T-helper 17 cell (primary cell): ENCODE measurements around the gene GALM. TPM values are rescaled to one million over a fixed set of nuclear protein-coding genes. Genes with fewer than 3 reads are reported as not detected.
"Not testable (repeated sequence)": the region's sequence is repeated elsewhere in the genome, so short reads cannot be mapped to it uniquely, and the experiment has no call there.

Experiments used
- ATAC-seq: fragments of 150-1000 bp; cut with Tn5 transposase; 2 replicates; pipeline ENCODE4 v1.10.0; 2021; ENCODE audit warnings: mild to moderate bottlenecking, moderate library complexity
- DNase-seq, 3 donors: peaks; one replicate each; pipeline versions ENCODE4 v3.0.0 to v3.0.0-alpha.2; 2020 to 2021
- H3K9me3 ChIP-seq: one replicate; pipeline ENCODE4 v1.7.0; 2013; ENCODE audit warnings: low read length, mild to moderate bottlenecking; ENCODE audit not compliant: control insufficient read depth, poor library complexity, severe bottlenecking
- H3K27ac Mint-ChIP-seq: one replicate; pipeline ENCODE4 v1.8.0; 2022; ENCODE audit warnings: mild to moderate bottlenecking, moderate library complexity, mixed read lengths
- H3K27me3 Mint-ChIP-seq: one replicate; pipeline ENCODE4 v1.8.0; 2022; ENCODE audit warnings: mixed read lengths
- H3K36me3 Mint-ChIP-seq: one replicate; pipeline ENCODE4 v1.8.0; 2022; ENCODE audit warnings: low read depth, mixed read lengths
- H3K4me1 Mint-ChIP-seq: one replicate; pipeline ENCODE4 v1.8.0; 2022; ENCODE audit warnings: mild to moderate bottlenecking, mixed read lengths
- H3K4me3 Mint-ChIP-seq: one replicate; pipeline ENCODE4 v1.8.0; 2022; ENCODE audit warnings: mild to moderate bottlenecking, moderate library complexity, mixed read lengths
- total RNA-seq, 4 donors: library from RNA in 2 of 4; stranded (reverse) in 2 of 4; gene quantifications; one replicate each; pipeline ENCODE4 v1.2.3 and lab custom pipeline; 2022 to 2026

The GALM gene
- total RNA-seq, 2 donors from 2014 or later = 18.5 to 28.3 TPM

DNA sequence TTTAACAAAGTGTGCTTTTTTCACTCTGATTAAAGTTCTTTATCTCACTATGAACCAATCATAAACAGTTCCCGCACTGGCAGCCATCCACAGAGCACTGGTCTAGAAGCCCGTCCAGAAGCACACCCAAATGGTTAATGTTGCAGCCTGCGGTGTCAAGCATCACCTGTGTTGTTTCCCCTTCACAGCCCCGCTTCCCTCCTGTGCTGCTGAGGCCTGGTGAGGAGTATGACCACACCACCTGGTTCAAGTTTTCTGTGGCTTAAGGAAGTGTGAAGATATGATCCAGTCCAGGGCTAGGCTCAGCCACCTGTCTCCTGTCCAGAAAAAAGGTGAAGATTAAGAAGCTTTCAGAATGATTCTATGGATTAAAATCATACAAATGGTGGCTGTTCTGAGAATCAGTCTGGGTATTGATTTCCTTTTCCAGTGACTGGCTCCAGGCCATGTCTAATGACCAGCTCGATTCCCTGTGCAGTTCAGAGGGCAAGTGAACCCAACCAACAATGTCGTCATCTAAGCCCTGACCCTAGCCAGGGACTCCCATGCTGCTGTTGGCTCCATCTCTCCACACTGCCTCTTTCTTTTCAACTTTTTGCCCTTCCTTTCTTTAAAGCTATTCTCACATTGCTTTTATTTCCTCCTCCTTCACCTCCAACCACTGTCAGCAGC, 67.5 kb downstream of the GALM start:
- H3K27ac Mint-ChIP-seq = peak overlapping the region; percentile 45
- H3K27me3 Mint-ChIP-seq = no peaks in the 10 kb centered on the region
- DNase-seq (no peak), ATAC-seq (no peak)
- no peaks in the 10 kb centered on the region for H3K9me3 ChIP-seq
- no peak overlapping the region for H3K4me3 Mint-ChIP-seq
- H3K4me1 Mint-ChIP-seq = peaks cover 9% of the 10 kb centered on the region
- peaks cover 13% of the 10 kb centered on the region for H3K36me3 Mint-ChIP-seq

GRCh38 chr2:38734299-38735058, 68.6 kb downstream of the GALM start:
- no peak for ATAC-seq
- Mint-ChIP-seq H3K4me3 (no peak overlapping the region), H3K36me3 (peaks cover 13% of the 10 kb centered on the region), H3K4me1 (peaks cover 10% of the 10 kb centered on the region), H3K27ac (peak overlapping the region; percentile 45), H3K27me3 (no peaks in the 10 kb centered on the region)
- no peak for DNase-seq
- H3K9me3 ChIP-seq = no peaks in the 10 kb centered on the region

GRCh38 chr2:38735999-38736320, 70.0 kb downstream of the GALM start:
- Mint-ChIP-seq H3K27ac (peak overlapping the region; percentile 86), H3K4me3 (no peak overlapping the region), H3K27me3 (no peaks in the 10 kb centered on the region), H3K36me3 (peaks cover 9% of the 10 kb centered on the region), H3K4me1 (peaks cover 10% of the 10 kb centered on the region)
- H3K9me3 ChIP-seq = no peaks in the 10 kb centered on the region
- DNase-seq (no peak), ATAC-seq (no peak)

- H3K36me3 Mint-ChIP-seq = not testable (repeated sequence)
Observed at GRCh38 chr2:38737000-38737698, 71.2 kb downstream of the GALM start.

DNA sequence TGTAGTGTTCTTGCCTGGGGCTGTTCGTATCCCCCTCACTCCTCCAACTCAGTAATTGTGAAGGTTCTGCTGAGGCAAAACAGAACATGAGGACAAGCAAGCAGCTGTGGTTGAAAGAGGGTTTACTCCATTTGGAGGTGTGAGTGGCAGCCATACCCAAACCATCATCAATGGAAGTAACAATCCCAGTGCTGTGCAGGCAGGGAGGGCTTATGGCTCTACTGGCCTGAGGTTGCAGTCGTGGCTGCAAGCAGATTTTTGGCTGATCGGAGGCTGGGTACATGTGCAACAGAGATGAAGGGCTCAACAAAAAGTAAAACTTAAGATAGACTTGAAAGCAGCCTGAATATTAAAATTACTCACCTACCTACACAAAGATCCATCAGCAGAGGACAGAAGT, 72.0 kb downstream of the GALM start:
- Mint-ChIP-seq H3K27ac (no peak overlapping the region), H3K27me3 (no peaks in the 10 kb centered on the region), H3K4me1 (peaks cover 8% of the 10 kb centered on the region), H3K4me3 (no peak overlapping the region), H3K36me3 (peaks cover 6% of the 10 kb centered on the region)
- no peaks in the 10 kb centered on the region for H3K9me3 ChIP-seq
- no peak for ATAC-seq
- no peak for DNase-seq

More at GRCh38 chr2:38737000-38737698, 71.2 kb downstream of the GALM start:
- not testable (repeated sequence) for H3K9me3 ChIP-seq, H3K4me1 Mint-ChIP-seq, DNase-seq, H3K27me3 Mint-ChIP-seq, ATAC-seq, H3K4me3 Mint-ChIP-seq
- H3K27ac Mint-ChIP-seq = peak overlapping the region; percentile 86

DNA sequence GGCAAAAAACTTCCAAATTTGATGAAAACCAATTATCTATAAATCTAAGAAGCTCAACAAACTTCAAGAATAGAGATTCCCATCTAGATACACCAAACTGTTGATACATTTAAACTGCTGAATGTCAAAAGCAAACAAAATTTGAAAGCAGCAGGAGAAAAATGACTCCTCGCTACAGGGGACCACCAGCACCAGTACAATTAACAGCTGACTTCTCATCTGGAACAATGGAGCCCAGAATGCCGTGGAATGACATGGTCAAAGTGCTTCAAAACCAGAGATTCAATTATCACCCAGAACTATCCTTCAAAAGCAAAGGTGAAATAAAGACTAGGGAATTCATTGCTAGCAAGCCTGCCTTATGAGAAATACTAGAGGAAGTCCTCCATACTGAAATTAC, 73.6 kb downstream of the GALM start:
- H3K36me3 Mint-ChIP-seq = no peaks in the 10 kb centered on the region
- no peaks in the 10 kb centered on the region for H3K9me3 ChIP-seq
- no peak for ATAC-seq
- H3K4me1 Mint-ChIP-seq = peaks cover 14% of the 10 kb centered on the region
- no peak for DNase-seq
- H3K4me3 Mint-ChIP-seq = peak overlapping the region; percentile 73
- H3K27me3 Mint-ChIP-seq = no peaks in the 10 kb centered on the region
- H3K27ac Mint-ChIP-seq = peak overlapping the region; percentile 98

DNA sequence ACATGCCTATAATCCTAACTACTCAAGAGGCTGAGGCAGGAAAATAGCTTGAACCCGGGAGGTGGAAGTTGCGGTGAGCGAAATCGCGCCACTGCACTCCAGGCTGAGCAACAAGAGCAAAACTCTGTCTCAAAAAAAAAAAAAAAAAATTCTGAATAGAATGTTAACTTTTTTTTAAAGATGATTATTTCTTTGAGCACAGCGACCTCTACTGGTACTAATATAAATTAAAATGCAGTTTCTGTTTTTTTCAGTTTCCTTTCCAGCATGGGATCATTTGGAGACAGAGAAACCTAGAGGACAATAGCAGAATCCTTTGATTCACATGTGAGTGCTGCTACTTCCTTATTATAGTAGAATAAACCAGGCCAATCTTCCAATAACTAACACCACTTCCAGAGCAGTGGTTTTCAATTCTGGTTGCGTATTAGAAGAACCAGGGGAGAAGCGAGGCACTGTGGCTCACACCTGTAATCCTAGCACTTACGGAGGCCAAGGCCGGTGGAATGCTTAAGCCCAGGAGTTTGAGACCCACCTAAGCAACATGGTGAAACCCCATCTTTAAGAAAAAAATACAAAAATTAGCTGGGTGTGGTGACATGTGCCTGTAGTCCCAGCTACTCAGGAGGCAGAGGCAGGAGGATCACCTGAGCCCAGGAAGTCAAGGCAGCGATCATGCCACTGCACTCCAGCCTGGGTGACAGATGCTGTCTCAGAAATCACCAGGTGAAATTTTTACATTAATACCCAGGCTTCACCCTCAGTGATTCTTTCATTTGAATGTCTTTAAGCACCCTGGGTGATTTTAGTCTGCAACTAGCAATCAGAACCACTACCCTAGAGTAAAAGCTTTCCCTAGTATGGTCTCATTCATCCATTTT, 75.2 kb downstream of the GALM start:
- no peaks in the 10 kb centered on the region for H3K27me3 Mint-ChIP-seq

DNA sequence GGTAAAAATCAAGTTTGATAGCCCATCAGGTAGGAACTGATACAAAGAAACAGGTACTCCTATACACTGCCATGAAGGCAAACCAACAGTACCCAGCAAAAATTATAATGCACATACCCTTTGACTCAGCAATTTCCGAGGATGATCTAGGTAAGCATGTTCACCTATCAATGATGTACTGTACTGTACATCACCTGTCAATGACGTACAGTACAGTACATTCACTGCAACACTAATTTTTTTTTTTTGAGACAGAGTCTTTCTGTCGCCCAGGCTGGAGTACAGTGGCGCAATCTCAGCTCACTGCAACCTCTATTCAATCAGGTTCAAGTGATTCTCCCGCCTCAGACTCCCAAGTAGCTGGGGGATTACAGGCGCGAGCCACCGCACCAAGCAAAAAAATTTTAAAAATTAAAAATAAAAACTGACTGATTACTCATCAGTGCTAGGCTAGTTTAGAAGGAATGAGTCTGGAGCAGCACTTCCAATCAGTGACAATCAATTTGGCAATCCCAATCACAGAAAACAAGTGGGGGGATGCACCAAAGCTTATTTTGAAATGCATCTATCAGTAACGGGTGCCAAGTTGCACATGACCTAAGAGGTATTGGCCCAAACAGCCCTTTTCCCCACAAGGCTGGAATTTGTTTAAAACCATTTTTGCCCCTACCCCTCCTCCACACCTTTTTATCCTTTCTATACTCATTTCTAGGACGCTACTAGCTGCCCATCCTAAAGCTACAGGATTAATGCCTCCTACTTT, 77.1 kb downstream of the GALM start:
- DNase-seq (no peak), ATAC-seq (peak; percentile 39)
- Mint-ChIP-seq H3K36me3 (peaks cover 6% of the 10 kb centered on the region), H3K27me3 (no peaks in the 10 kb centered on the region), H3K4me1 (peaks cover 42% of the 10 kb centered on the region), H3K4me3 (peak overlapping the region; percentile 53), H3K27ac (peak overlapping the region; percentile 98)
- H3K9me3 ChIP-seq = no peaks in the 10 kb centered on the region

More for the DNA sequence above, 75.2 kb downstream of the GALM start:
- Mint-ChIP-seq H3K4me1 (peaks cover 26% of the 10 kb centered on the region), H3K36me3 (no peaks in the 10 kb centered on the region), H3K4me3 (peak overlapping the region; percentile 55), H3K27ac (peak overlapping the region; percentile 98)
- ATAC-seq = peak; percentile 33
- no peak for DNase-seq
- no peaks in the 10 kb centered on the region for H3K9me3 ChIP-seq

- Mint-ChIP-seq H3K4me1 (peaks cover 48% of the 10 kb centered on the region), H3K4me3 (peak overlapping the region; percentile 43), H3K27ac (peak overlapping the region; percentile 98), H3K27me3 (no peaks in the 10 kb centered on the region), H3K36me3 (peaks cover 6% of the 10 kb centered on the region)
- ATAC-seq = no peak
- H3K9me3 ChIP-seq = no peaks in the 10 kb centered on the region
- DNase-seq = no peak
Observed at GRCh38 chr2:38743672-38744398, 77.9 kb downstream of the GALM start.

GRCh38 chr2:38744399-38744780, 78.5 kb downstream of the GALM start:
- Mint-ChIP-seq H3K4me1 (peaks cover 48% of the 10 kb centered on the region), H3K27me3 (no peaks in the 10 kb centered on the region), H3K27ac (peak overlapping the region; percentile 98), H3K36me3 (peaks cover 6% of the 10 kb centered on the region), H3K4me3 (no peak overlapping the region)
- ATAC-seq (no peak), DNase-seq (no peak)
- H3K9me3 ChIP-seq = peaks cover 2% of the 10 kb centered on the region

DNA sequence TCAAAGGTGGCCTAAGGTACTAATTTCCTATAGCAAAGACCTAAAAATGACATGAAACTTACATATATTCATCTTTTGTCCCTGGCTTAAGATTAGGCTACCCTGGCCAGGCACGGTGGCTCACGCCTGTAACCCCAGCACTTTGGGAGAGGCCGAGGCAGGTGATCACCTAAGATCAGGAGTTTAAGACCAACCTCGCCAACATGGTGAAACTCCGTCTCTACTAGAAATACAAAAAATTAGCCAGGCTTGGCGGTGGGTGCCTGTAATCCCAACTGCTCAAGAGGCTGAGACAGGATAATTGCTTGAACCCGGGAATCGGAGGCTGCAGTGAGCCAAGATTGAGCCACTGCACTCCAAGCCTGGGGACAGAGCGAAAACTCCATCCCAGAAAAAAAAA, 79.4 kb downstream of the GALM start:
- Mint-ChIP-seq H3K27me3 (no peaks in the 10 kb centered on the region), H3K4me3 (peak overlapping the region; percentile 83)

GRCh38 chr2:38747007-38747424, 81.1 kb downstream of the GALM start:
- peaks cover 14% of the 10 kb centered on the region for H3K36me3 Mint-ChIP-seq
- no peak for ATAC-seq
- H3K27me3 Mint-ChIP-seq = peaks cover 5% of the 10 kb centered on the region
- peaks cover 5% of the 10 kb centered on the region for H3K9me3 ChIP-seq
- peak overlapping the region; percentile 95 for H3K4me3 Mint-ChIP-seq
- peaks cover 60% of the 10 kb centered on the region for H3K4me1 Mint-ChIP-seq
- H3K27ac Mint-ChIP-seq = peak overlapping the region; percentile 98
- DNase-seq = no peak

More for the DNA sequence above, 79.4 kb downstream of the GALM start:
- peaks cover 5% of the 10 kb centered on the region for H3K9me3 ChIP-seq
- no peak for DNase-seq
- peaks cover 10% of the 10 kb centered on the region for H3K36me3 Mint-ChIP-seq
- peak overlapping the region; percentile 98 for H3K27ac Mint-ChIP-seq
- H3K4me1 Mint-ChIP-seq = peaks cover 51% of the 10 kb centered on the region
- ATAC-seq = no peak
